ENCODE results near the gene RTKN.

DNA sequence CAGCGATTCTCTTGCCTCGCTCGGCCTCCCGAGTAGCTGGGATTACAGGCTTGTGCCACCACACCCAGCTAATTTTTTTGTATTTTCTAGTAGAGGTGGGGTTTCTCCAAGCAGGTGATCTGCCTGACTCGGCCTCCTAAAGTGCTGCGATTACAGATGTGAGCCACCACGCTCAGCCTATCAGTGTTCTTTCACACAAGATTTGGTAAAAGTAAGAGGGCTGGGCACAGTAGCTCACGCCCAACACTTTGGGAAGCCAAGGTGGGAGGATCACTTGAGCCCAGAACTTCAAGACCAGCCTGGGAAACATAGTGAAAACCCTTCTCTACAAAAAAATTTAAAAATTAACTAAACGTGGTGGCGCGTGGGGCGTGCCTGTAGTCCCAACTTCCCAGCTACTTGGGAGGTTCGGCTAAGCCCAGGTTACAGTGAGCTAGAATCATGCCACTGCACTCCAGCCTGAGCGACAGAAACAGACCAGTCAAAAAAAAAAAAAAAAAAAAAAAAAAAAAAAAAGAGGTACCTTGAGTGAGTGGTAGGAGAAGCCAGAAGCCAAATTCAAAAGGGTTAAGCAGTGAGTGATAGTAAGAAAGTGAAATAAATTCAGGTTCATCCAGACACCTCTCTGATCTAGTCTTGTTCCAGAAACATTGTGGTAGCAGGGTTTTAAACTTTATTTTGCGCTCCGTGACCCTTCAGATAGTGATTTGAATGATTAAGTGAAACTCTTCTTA, 29.8 kb upstream of the RTKN start:
- TF ChIP-seq ETV6 (IDR thresholded peaks at IDR 0.05; ENCODE audit: borderline replicate concordance in 1 of 2, low read depth in 2 of 2, low read length in 1 of 2) (no peak), ETV6 (CRISPR knock-in tag; IDR thresholded peaks at IDR 0.05; ENCODE audit: borderline replicate concordance) (no peak), YBX1 (IDR thresholded peaks at IDR 0.05) (no peak), TEAD1 (CRISPR knock-in tag; IDR thresholded peaks at IDR 0.05) (no peak), YY1 (IDR thresholded peaks at IDR 0.05; ENCODE audit: borderline replicate concordance in 1 of 3, control insufficient read depth in 1 of 3, extremely low read depth in 1 of 3, insufficient read depth in 3 of 3, insufficient read length in 1 of 3, insufficient replicate concordance in 2 of 3, low read depth in 1 of 3, low read length in 2 of 3) (no peak)
- TF ChIP-seq, protein P1, sequence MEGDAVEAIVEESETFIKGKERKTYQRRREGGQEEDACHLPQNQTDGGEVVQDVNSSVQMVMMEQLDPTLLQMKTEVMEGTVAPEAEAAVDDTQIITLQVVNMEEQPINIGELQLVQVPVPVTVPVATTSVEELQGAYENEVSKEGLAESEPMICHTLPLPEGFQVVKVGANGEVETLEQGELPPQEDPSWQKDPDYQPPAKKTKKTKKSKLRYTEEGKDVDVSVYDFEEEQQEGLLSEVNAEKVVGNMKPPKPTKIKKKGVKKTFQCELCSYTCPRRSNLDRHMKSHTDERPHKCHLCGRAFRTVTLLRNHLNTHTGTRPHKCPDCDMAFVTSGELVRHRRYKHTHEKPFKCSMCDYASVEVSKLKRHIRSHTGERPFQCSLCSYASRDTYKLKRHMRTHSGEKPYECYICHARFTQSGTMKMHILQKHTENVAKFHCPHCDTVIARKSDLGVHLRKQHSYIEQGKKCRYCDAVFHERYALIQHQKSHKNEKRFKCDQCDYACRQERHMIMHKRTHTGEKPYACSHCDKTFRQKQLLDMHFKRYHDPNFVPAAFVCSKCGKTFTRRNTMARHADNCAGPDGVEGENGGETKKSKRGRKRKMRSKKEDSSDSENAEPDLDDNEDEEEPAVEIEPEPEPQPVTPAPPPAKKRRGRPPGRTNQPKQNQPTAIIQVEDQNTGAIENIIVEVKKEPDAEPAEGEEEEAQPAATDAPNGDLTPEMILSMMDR (IDR thresholded peaks at IDR 0.05 in 2 of 3, conservative IDR thresholded peaks at IDR 0.05 in 1 of 3; ENCODE audit: insufficient read depth in 2 of 3, low read depth in 1 of 3, low read length in 3 of 3): no peak

Data from K562 (cell line).